HG03066 (cell line): ENCODE data around the gene ADRB1.

ENCODE experiments used
- ATAC-seq: cut with Tn5 transposase; IDR thresholded peaks from one replicate; pipeline ENCODE4 v1.9.1; 2021; ENCODE audit warnings: low read depth; ENCODE audit not compliant: unreplicated experiment

ADRB1 gene

DNA sequence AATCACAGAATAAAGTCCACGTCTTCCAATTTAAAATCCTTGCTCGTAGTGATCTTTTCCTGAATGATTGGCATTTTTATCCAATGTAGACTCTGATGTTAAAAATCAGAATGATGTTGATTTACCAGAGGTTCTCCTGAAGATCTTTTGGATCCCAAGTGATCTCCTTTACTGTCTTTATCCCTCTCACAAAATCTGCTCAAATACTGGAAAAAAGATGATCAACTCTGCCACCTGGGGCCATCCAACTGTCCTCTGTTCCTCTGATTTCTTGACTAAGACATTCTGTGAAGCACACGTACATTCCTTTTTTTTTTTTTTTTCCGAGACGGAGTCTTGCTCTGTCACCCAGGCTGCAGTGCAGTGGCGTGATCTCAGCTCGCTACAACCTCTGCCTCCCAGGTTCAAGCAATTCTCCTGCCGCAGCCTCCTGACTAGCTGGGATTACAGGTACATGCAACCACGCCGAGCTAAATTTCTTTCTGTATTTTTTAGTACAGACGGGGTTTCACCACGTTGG, 18.0 kb upstream of the ADRB1 start:
- no peak for ATAC-seq

DNA sequence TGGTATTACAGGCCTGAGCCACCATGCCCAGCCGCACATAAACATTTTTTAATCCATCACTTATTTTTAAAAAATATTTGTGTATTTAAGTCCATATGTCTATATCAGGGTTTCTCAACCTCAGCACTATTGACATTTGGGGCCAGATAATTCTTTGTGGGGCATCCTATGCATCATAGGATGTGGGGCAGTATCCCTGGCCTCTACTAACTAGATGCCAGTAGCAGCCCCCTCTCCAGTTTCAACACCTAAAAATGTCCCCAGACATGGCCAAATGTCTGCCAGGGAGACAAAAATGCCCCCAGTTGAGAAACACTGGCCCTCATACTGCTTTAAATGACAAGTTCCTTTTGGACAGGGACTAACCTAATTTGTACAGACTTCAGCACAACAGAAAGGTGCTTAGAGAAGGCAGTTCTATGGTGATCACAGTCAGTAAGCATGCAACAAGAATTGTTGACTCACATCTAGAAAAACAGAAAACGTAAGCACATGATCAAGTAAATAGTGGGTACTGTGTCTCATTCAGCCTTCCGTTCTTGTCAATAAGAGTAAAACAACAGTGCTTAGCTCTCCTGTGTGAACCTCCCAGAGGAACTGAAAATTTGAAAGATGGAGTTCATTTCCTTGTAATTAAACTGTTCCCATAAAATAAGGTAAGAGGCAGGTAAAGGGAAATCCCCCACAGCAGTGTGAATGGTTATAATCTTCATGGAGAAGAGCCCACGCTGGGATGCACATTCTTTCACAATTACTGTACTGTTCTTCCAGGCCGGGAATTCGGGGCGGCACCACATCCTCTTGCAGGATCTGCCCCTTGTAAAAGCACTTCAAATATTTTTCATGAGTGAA, 17.3 kb upstream of the ADRB1 start:
- no peak for ATAC-seq

DNA sequence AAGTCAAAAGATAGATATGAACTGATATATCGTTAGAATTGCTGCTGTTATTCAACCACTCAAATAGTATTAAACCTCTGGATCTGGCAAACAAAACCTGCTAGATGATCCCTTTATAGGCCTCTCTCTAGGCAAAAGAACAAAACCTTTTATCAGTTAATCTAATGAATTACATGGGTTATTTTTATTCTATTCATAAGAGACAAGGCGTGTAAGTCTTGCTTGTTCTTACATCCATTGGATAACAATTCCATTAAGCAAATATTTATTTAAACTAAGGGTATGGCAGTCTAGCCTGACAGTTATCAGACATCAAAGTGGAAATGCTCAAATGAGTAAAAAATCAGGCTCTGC, 16.6 kb upstream of the ADRB1 start:
- no peak for ATAC-seq

DNA sequence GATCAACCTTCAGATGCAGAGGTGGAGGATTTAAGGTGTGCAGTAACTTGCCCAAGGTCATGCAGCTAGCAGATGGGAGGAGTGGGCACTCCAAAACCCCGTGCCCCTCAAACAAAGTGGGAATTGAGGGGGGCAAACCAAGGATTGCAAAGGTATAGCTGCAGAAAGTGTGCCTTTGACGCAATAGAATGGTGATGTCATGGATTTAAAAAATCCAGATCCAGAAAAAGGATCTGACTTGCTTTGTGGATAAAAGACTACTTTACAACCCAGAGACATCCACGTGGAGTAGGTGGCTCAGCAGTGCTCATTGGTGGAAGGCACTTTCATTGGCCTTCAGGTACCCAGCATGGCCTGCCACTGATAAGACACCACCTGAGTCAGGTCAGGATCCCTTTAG, 15.7 kb upstream of the ADRB1 start:
- no peak for ATAC-seq

DNA sequence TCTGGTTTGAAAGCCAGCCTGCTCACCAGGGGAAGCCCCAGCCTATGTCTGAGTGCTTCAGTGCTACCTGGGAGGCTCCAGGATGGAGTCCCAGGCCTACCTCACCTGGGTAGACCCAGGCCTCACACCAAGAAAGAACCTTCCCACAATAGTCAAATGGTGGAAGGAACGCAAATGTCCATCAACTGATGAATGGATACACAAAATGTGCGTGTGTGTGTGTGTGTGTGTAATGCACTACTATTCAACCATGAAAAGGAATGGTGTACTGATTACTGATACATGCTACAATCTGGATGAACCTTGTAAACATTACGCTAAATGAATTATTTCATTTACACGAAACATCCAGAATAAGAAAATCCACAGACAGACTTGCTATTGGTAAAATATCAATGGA, 15.2 kb upstream of the ADRB1 start:
- ATAC-seq, result no peak

DNA sequence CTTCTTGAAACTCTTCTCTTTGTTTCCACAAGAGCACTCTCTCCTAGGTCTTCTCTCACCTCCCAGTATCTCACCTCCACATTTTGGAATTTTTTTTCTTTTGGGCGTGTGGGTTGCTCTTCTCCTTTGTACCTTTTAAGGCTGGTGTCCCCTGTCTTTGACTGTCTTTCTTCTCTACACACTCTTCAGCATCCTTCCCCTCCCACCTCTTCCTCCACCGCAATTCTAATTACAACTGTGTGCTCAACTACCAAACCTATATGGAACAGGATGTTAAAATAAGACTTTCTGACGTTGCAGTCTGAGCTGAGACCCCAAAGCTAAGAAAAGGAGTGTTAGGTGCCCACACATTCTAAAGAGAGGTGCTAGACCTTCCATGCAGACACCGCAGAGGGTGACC, 14.0 kb upstream of the ADRB1 start:
- ATAC-seq, result no peak

DNA sequence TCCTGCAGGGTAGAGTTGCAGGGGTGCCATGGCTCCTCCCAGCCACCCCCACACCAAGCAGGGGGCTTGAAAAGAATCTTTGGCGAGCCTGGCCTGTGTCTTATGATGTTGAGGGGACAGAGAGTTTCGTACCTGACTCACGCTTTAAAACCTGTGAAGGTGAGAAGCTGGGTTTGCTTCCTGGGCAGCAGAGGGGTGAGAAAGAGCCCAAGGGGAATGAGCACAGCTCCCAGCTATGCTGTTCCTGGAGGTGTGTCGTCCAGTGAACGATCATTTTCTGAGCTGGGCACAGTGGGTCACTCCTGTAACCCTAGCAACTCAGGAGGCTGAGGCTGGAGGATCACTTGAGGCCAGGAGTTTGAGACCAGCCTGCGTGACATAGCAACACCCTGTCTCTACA, 13.5 kb upstream of the ADRB1 start:
- no peak for ATAC-seq

DNA sequence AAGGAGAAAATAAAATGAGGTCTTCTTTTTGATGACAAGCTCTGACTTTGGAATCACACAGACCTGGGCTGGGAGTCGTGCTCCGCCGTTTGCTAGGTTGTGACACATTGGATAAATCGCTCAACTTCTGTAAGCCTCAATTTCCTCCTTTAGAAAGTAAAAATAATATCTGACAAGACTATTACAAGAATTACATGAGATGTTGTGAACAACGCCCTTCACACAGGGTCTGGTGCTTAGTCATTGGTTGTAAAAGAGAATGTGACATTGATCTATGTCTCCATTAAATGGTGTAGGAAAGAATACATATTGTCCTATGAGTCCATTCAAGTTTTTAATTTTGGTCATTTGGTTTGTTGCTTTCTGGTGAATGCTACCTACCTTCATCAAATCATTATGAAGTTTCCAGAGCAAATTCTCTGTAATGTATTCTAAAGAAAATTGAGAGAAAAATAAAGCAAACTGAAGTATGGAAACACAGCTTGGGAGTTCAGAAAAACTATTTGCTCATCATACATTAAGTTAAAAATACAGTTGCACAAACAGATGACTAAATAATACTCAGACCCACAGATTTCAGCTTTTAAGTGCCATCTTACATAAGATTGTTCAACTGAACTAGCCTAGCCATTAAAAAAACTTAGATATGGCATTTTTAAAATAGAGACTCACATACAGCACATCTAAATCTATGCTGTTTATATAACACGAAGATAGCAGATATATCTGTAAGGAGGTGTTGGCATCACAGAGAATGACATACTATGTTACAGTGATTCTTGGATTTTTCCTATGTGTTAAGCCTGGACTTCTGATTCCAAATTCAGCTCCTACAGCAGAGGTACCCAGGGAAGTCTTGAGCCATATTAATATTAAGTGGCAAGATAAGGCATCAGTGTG, 12.3 kb upstream of the ADRB1 start:
- ATAC-seq, result no peak

DNA sequence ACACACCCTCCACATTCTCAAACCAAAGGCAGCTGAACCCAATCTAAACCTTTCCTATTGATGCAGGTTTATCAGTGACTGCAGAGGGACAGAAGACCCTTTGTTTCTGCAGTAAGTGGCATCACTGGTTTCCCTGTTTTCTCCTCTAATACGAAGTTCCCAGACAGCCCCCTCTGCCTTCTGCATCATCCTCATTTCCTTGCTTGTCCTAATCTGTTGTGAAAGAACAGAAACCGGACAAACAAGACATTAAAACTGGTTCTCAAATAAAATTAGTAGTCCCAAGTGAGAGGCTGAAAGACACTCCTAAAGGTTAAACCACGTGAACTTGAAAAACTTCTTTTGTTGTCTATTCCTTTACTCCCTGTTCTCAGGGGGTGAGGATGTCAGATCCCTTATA, 10.1 kb upstream of the ADRB1 start:
- no peak for ATAC-seq

DNA sequence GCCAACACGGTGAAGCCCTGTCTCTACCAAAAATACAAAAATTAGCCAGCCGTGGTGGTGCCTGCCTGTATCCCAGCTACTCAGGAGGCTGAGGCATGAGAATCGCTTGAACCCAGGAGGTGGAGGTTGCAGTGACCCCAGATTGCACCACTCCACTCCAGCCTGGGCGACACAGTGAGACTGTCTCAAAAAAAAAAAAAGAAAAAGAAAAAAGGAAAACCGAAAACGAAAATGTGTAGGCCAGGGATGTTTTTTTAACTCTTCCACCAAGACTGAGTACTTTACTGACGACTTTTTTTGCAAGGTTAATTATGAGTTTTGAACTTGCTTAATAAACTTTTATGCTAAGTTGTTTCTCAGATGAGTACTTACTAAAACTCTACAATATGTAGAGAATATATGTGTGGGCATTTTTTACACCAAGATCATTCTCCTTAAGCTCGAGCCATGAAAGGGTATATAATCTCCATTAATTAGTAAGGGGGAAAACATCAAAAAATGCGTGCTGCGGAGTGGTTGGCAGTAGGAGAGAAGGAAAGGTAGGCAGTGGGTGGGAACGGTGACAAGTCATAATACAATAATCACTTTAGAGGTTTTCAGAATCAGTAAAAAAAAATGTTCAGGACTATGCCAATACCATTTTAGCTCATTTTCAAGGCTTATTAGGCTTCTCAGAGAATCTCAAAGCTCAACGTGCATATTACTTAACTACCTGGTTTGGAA, 8.6 kb upstream of the ADRB1 start:
- ATAC-seq, result peak; percentile 91

DNA sequence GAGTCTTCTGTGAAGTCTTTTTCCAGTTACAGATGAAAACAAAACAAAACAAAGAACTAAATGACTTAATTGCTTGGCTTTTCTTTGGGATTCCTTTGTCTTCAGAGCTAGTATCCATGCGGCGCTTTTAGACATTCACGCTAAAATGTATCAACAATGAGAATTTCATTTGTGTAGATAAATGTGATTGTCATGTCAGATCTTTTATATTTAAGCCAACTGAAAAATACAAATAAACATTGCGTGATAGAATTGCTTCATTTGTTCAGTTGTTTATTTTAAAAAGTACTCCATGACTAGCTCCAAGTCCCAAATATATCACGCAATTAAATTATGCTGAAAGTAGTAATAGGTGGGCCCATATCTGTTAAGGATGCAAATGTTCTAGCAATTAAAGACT, 7.9 kb upstream of the ADRB1 start:
- ATAC-seq, result no peak

DNA sequence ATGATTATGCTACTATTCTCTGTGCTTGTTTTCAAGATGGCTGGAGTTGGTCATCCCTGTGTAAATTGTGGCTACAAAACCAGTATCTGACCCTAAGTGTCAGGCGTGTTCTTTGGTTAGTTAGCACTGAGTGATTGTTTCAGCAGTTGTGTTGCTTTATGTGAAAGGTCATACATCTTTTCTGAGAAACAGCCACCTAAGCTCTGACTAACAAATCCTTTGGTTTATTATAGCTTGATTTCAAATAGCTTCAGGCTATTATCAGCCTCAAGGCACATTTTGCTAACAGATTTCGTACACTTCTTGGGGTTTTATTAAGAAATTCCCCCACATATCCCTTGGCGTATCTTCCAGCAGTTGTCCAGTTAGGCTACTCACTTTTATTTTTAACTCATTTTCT, 4.8 kb upstream of the ADRB1 start:
- no peak for ATAC-seq

DNA sequence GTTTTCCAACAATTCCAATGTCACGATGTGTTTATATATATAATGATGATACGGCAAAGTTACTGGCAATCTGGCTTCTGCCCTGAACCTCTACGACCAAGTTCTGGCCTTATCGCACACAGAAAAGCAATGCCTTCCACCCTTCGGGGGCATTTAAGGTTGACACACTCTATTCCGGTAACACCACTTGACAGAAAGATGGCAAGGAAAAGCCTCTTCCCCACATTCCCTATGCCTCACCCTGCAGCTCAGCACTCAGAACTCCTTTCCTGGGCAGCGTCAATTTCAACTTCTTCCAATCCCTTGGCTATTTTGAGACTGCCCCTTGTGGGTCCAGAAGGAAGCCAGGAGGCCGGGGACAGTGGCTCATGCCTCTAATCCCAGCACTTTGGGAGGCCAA, 2.5 kb upstream of the ADRB1 start:
- ATAC-seq, result no peak

DNA sequence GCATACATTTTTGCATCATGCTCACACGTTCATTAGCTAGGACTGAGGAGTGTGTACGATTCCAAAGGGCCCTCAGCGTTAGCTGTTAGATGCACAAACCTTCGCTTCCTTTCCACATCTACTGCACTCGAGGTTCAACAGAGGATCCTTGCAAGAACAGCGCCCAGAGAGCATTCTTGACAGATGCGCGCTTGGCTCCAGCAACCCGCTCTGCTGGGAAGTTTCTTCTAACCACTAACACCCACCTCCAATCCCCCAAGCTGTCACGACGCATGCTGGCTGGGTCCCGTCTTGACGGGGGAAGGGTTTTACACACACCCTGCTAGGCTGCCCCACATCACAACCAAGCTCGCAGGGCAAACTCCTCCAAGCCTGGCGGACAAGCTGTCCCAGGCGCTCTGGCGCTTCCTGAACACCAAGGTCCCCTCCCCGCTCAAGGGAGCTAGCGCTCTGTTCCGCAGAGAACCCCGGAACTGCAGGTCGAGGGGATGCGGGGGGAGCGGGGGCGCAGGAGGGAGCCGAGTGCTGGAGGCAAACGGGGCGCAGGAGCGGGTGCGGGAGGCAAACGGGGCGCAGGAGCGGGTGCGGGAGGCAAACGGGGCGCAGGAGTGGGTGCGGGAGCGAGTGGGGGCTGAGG, 653 bp upstream of the ADRB1 start:
- ATAC-seq, result peak; percentile 45

DNA sequence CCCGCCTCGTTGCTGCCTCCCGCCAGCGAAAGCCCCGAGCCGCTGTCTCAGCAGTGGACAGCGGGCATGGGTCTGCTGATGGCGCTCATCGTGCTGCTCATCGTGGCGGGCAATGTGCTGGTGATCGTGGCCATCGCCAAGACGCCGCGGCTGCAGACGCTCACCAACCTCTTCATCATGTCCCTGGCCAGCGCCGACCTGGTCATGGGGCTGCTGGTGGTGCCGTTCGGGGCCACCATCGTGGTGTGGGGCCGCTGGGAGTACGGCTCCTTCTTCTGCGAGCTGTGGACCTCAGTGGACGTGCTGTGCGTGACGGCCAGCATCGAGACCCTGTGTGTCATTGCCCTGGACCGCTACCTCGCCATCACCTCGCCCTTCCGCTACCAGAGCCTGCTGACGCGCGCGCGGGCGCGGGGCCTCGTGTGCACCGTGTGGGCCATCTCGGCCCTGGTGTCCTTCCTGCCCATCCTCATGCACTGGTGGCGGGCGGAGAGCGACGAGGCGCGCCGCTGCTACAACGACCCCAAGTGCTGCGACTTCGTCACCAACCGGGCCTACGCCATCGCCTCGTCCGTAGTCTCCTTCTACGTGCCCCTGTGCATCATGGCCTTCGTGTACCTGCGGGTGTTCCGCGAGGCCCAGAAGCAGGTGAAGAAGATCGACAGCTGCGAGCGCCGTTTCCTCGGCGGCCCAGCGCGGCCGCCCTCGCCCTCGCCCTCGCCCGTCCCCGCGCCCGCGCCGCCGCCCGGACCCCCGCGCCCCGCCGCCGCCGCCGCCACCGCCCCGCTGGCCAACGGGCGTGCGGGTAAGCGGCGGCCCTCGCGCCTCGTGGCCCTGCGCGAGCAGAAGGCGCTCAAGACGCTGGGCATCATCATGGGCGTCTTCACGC, 825 bp downstream of the ADRB1 start:
- ATAC-seq, result no peak

DNA sequence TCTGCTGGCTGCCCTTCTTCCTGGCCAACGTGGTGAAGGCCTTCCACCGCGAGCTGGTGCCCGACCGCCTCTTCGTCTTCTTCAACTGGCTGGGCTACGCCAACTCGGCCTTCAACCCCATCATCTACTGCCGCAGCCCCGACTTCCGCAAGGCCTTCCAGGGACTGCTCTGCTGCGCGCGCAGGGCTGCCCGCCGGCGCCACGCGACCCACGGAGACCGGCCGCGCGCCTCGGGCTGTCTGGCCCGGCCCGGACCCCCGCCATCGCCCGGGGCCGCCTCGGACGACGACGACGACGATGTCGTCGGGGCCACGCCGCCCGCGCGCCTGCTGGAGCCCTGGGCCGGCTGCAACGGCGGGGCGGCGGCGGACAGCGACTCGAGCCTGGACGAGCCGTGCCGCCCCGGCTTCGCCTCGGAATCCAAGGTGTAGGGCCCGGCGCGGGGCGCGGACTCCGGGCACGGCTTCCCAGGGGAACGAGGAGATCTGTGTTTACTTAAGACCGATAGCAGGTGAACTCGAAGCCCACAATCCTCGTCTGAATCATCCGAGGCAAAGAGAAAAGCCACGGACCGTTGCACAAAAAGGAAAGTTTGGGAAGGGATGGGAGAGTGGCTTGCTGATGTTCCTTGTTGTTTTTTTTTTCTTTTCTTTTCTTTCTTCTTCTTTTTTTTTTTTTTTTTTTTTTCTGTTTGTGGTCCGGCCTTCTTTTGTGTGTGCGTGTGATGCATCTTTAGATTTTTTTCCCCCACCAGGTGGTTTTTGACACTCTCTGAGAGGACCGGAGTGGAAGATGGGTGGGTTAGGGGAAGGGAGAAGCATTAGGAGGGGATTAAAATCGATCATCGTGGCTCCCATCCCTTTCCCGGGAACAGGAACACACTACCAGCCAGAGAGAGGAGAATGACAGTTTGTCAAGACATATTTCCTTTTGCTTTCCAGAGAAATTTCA, 1.7 kb downstream of the ADRB1 start:
- no peak for ATAC-seq

DNA sequence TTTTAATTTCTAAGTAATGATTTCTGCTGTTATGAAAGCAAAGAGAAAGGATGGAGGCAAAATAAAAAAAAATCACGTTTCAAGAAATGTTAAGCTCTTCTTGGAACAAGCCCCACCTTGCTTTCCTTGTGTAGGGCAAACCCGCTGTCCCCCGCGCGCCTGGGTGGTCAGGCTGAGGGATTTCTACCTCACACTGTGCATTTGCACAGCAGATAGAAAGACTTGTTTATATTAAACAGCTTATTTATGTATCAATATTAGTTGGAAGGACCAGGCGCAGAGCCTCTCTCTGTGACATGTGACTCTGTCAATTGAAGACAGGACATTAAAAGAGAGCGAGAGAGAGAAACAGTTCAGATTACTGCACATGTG, 2.4 kb downstream of the ADRB1 start:
- ATAC-seq, result no peak

DNA sequence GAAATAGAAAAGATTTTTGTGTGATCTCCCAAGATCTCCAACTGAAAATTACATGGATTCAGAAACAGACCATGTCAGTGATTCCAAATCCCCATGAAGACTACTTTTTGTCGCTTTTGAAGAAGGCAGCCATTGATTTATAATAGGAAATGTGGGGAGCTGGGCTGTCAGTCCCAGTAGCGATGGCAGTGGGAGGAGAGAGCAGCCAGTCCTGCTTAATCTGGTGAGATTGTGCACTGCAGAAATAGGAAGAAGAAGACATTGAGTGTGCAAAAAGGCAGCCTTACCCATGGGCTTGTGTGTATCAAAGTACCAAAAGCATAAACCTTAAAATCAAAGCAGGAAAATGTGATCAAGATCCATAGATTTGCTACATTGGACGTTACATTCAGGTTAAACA, 4.8 kb downstream of the ADRB1 start:
- no peak for ATAC-seq

DNA sequence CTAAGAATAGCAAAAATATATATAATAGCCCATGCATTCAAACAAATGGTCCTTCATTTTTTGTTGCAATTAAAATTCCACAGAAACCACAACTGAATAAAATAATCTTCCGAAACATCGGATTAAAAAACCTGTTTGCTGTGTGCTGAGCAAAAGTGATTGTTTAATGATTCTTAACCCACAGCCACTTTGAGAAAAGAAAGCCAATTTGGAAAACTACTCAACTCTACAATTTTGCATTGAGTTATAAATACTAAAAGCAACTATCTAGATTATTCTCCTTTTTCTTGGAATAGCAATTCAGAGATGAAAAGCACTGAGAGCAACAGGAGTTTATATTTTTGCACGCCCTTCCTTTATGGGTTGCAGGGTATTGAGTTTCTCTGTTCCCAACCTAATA, 8.0 kb downstream of the ADRB1 start:
- no peak for ATAC-seq
